Measurements from ENCODE around the gene PPFIA1. TPM values are rescaled to one million over a fixed set of nuclear protein-coding genes. Genes with fewer than 3 reads are reported as not detected.
"Not testable (repeated sequence)": the region's sequence is repeated elsewhere in the genome, so short reads cannot be mapped to it uniquely, and the experiment has no call there.

Gene PPFIA1
- total and polyA plus RNA-seq, 9 donors = 24.9 to 37.4 (median 28.8) TPM

DNA sequence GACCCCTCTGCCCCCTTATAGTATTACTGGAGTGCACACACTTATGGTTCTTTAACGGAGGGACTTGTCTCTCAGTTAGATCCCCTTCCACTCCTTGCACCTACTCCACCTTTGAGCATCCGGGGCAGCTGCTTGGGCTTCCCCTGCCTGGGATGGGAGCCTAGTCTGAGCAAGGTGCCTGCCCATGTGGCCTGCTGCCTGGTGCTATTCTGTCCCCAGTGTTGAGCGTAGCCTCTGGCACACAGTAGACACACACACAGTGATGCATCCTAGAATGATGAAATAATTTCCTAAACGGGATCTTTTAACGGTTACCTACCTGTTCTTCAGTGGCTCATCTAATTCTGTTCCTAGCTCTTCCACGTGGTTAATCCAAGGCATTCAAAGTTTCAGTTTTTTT, 22.4 kb downstream of the PPFIA1 start:
- no peak overlapping the region for H3K27ac ChIP-seq (ENCODE audit: low read length)
- H3K4me3 ChIP-seq (ENCODE audit: low read length) = no peak overlapping the region
- H3K36me3 ChIP-seq (ENCODE audit: control insufficient read depth, insufficient read depth, low read length) = peaks cover 20% of the 10 kb centered on the region
- no peaks in the 10 kb centered on the region for H3K4me1 ChIP-seq (ENCODE audit: control insufficient read depth, insufficient read depth, low read length)
- H3K27me3 ChIP-seq (ENCODE audit: control insufficient read depth, insufficient read depth, low read length) = no peaks in the 10 kb centered on the region
- no peak for DNase-seq
- no peaks in the 10 kb centered on the region for H3K9me3 ChIP-seq (replicated peaks; ENCODE audit: control insufficient read depth, low read depth, low read length)
- 84% methylated on average over 4 of the region's 6 CpGs for WGBS (ENCODE audit: insufficient coverage)

DNA sequence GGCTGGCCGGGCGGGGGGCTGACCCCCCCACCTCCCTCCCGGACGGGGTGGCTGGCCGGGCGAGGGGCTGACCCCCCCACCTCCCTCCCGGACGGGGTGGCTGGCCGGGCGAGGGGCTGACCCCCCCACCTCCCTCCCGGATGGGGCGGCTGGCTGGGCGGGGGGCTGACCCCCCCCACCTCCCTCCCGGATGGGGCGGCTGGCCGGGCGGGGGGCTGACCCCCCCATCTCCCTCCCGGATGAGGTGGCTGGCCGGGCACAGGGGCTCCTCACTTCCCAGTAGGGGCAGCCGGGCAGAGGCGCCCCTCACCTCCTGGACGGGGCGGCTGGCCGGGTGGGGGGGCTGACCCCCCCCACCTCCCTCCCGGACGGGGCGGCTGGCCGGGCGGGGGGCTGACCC, 24.7 kb downstream of the PPFIA1 start:
- not testable (repeated sequence) for DNase-seq; H3K4me1 ChIP-seq (ENCODE audit: control insufficient read depth, insufficient read depth, low read length); H3K4me3 ChIP-seq (ENCODE audit: low read length); H3K27ac ChIP-seq (ENCODE audit: low read length); H3K9me3 ChIP-seq (replicated peaks; ENCODE audit: control insufficient read depth, low read depth, low read length); H3K27me3 ChIP-seq (ENCODE audit: control insufficient read depth, insufficient read depth, low read length)
- peaks cover 24% of the 10 kb centered on the region for H3K36me3 ChIP-seq (ENCODE audit: control insufficient read depth, insufficient read depth, low read length)
- no CpG with 5 or more reads among the region's 29 CpGs for WGBS (ENCODE audit: insufficient coverage)

DNA sequence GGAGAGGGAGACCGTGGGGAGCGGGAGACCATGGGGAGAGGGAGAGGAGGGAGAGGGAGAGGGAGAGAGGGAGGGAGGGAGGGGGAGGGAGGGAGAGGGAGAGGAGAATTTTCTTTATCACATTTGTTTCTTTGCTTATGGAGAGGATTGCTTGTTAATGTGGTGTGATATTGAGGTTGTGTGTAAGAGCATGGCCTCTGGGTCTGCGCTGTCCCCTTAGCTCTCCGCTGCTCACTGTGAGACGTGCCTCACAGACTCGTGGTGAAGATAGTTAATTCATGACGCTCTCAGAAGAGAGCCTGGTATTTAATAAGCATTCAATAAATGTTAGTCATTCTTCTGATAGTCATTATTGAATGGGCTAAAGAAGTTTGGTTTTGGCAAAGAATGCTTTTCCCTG, 26.2 kb downstream of the PPFIA1 start:
- Histone ChIP-seq H3K4me1 (ENCODE audit: control insufficient read depth, insufficient read depth, low read length) (no peaks in the 10 kb centered on the region), H3K4me3 (ENCODE audit: low read length) (no peak overlapping the region), H3K27ac (ENCODE audit: low read length) (no peak overlapping the region), H3K36me3 (ENCODE audit: control insufficient read depth, insufficient read depth, low read length) (peaks cover 24% of the 10 kb centered on the region), H3K27me3 (ENCODE audit: control insufficient read depth, insufficient read depth, low read length) (no peaks in the 10 kb centered on the region), H3K9me3 (replicated peaks; ENCODE audit: control insufficient read depth, low read depth, low read length) (no peaks in the 10 kb centered on the region)
- DNase-seq = no peak
- WGBS (ENCODE audit: insufficient coverage) = 92% methylated on average over 4 of the region's 7 CpGs

DNA sequence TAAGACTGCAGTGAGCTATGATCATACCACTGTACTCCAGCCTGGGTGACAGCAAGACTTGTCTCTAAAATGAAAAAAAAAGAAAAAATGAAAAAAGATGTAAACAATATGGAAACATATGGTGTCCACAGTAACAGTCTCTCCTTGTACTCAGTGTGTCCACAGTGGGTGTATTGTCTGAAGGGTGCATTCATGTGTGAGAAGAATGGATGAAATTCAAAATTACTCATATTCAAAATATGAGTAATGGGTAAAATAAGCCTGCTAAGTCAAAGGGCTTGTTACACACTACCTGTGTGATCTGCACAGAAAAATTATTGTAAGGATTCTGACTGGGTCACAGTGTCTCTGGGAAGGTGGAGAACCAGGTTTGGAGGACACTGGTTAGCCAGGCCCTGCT, 26.9 kb downstream of the PPFIA1 start:
- Histone ChIP-seq H3K27ac (ENCODE audit: low read length) (no peak overlapping the region), H3K4me3 (ENCODE audit: low read length) (no peak overlapping the region), H3K4me1 (ENCODE audit: control insufficient read depth, insufficient read depth, low read length) (no peaks in the 10 kb centered on the region), H3K36me3 (ENCODE audit: control insufficient read depth, insufficient read depth, low read length) (peaks cover 24% of the 10 kb centered on the region), H3K9me3 (replicated peaks; ENCODE audit: control insufficient read depth, low read depth, low read length) (no peaks in the 10 kb centered on the region), H3K27me3 (ENCODE audit: control insufficient read depth, insufficient read depth, low read length) (no peaks in the 10 kb centered on the region)
- DNase-seq = no peak

DNA sequence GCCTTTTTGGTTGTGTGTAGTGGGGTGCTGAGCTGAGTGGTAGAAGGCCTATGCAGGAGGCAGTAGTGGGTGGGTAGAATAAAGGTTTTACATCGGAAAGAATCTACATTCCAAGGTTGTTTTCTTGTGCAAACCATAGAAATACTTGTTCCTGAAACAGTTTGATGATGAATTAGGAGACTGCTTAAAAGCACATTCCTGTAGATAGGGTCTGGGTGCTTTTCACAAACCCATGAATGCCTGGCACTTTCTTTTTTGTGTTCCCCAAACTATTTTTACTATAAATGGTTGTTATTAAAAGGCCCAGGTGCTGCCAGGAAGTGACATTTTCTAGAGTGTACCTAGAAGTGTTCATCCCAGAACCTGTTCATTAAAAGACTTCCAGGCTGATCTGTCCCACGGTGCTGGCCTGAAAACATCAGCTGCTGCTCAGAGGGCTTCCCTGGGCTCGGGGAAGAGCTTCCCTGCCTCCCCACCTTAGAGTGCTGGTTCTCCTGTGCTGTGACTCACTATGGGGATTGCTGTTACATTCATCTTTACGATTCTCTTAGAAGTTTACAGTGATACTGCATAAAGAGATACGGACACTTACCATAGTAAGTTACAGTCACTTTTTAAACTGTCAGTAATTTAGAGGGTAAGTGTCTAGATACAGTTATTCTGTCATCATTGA, 27.9 kb downstream of the PPFIA1 start:
- H3K27ac ChIP-seq (ENCODE audit: low read length) = no peak overlapping the region
- DNase-seq = no peak
- no peaks in the 10 kb centered on the region for H3K9me3 ChIP-seq (replicated peaks; ENCODE audit: control insufficient read depth, low read depth, low read length)
- H3K4me3 ChIP-seq (ENCODE audit: low read length) = no peak overlapping the region
- no CpG with 5 or more reads among the region's 5 CpGs for WGBS (ENCODE audit: insufficient coverage)
- no peaks in the 10 kb centered on the region for H3K27me3 ChIP-seq (ENCODE audit: control insufficient read depth, insufficient read depth, low read length)
- H3K36me3 ChIP-seq (ENCODE audit: control insufficient read depth, insufficient read depth, low read length) = peaks cover 18% of the 10 kb centered on the region
- H3K4me1 ChIP-seq (ENCODE audit: control insufficient read depth, insufficient read depth, low read length) = no peaks in the 10 kb centered on the region

DNA sequence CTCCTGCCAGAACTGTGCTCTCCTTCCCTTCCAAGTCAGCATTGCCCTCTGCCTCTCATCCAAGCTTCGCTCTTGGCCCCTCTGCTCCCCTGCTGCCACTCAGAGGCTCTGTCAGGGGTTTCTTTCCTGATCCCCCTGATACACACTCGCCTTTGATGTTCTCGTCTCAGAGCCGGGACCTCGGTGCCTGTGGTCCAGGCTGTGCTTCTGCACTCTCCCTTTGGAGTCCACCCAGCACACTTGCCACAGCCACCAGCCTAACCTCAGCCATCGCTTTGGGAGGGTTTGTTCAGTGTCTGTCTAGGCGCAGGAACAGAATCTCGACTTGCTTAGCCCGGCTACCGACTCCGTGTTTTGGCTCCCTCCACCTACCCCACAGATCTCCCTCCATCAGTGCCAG, 29.1 kb downstream of the PPFIA1 start:
- 96% methylated on average over 7 of the region's 11 CpGs for WGBS (ENCODE audit: insufficient coverage)
- peaks cover 1% of the 10 kb centered on the region for H3K4me1 ChIP-seq (ENCODE audit: control insufficient read depth, insufficient read depth, low read length)
- no peak overlapping the region for H3K27ac ChIP-seq (ENCODE audit: low read length)
- peaks cover 9% of the 10 kb centered on the region for H3K36me3 ChIP-seq (ENCODE audit: control insufficient read depth, insufficient read depth, low read length)
- no peak for DNase-seq
- no peaks in the 10 kb centered on the region for H3K9me3 ChIP-seq (replicated peaks; ENCODE audit: control insufficient read depth, low read depth, low read length)
- H3K4me3 ChIP-seq (ENCODE audit: low read length) = no peak overlapping the region
- no peaks in the 10 kb centered on the region for H3K27me3 ChIP-seq (ENCODE audit: control insufficient read depth, insufficient read depth, low read length)

DNA sequence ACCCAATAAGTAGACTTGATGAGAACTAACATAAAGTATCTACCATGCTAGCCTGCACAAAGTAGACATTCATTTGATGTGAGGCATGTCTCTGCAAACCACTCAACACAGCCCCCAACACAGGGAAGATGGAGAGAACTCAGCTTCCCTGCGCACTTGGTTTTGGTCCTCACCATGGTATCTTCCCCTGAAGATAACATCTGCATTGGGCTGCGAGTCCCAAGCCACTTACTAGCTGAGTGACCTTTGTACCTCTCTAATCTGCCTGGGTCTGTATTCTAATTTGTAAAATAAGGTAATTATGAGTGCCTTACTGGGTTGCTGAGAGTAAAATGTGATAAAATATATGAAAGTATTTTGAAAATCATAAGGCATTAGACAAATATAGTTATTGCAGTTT, 30.7 kb downstream of the PPFIA1 start:
- DNase-seq = no peak
- Histone ChIP-seq H3K4me3 (ENCODE audit: low read length) (no peak overlapping the region), H3K9me3 (replicated peaks; ENCODE audit: control insufficient read depth, low read depth, low read length) (no peaks in the 10 kb centered on the region), H3K4me1 (ENCODE audit: control insufficient read depth, insufficient read depth, low read length) (peaks cover 4% of the 10 kb centered on the region), H3K27ac (ENCODE audit: low read length) (no peak overlapping the region), H3K36me3 (ENCODE audit: control insufficient read depth, insufficient read depth, low read length) (peaks cover 9% of the 10 kb centered on the region), H3K27me3 (ENCODE audit: control insufficient read depth, insufficient read depth, low read length) (no peaks in the 10 kb centered on the region)
- no CpG with 5 or more reads among the region's 2 CpGs for WGBS (ENCODE audit: insufficient coverage)

DNA sequence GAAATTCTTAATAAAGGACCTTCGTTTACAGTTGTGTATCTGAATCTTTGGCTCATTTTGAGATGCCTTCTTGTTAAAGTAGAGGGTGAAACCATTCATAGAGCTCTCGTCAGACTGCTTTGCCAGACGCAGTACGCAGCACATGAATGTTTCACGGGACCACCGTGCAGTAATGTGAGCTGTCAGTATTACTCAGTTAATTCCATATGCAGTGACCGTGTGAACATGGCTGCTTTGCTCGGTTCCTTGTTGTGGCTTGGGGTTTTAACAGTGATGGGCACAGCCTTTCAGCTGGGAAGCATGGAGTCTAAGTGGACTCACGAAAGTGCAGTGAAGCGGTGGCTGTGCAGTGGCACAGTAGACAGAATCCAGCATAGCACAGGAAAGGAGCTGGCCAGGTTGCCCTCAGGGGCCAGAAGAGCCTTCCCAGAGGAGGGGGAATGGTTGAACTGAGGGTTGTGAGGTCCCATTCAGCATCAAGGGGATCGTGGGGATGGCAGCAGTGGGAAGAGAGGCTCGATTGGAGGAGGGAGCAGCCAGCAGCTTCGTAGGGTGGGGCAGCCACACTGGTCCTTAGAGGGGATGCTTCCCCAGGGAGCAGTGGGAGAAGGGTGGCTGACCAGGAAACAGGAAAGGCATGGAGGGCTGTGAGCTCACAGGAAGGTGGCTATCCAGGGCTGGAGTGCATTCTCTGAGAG, 31.4 kb downstream of the PPFIA1 start:
- Histone ChIP-seq H3K9me3 (replicated peaks; ENCODE audit: control insufficient read depth, low read depth, low read length) (no peaks in the 10 kb centered on the region), H3K4me3 (ENCODE audit: low read length) (no peak overlapping the region), H3K4me1 (ENCODE audit: control insufficient read depth, insufficient read depth, low read length) (peaks cover 4% of the 10 kb centered on the region), H3K36me3 (ENCODE audit: control insufficient read depth, insufficient read depth, low read length) (peaks cover 9% of the 10 kb centered on the region), H3K27ac (ENCODE audit: low read length) (no peak overlapping the region), H3K27me3 (ENCODE audit: control insufficient read depth, insufficient read depth, low read length) (no peaks in the 10 kb centered on the region)
- 81% methylated on average over 11 of the region's 13 CpGs for WGBS (ENCODE audit: insufficient coverage)
- DNase-seq = no peak

DNA sequence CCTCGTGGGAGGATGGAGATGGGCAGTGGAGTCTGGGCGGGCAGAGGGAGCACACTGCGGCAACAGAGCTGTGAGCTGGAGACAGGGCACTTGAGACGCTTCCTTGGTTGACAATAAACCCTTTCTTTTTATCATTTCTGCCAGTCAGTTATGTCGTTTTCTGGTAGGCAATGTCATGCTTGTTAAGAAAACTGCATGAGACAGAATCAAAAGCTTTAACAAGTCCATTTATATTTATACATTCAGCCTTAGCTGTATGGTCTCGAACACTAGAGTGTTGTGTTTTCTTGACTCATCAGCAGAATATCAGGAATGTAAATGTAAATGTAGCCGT, 31.9 kb downstream of the PPFIA1 start:
- Histone ChIP-seq H3K27me3 (ENCODE audit: control insufficient read depth, insufficient read depth, low read length) (no peaks in the 10 kb centered on the region), H3K36me3 (ENCODE audit: control insufficient read depth, insufficient read depth, low read length) (peaks cover 6% of the 10 kb centered on the region), H3K4me3 (ENCODE audit: low read length) (no peak overlapping the region), H3K27ac (ENCODE audit: low read length) (no peak overlapping the region), H3K4me1 (ENCODE audit: control insufficient read depth, insufficient read depth, low read length) (peaks cover 4% of the 10 kb centered on the region), H3K9me3 (replicated peaks; ENCODE audit: control insufficient read depth, low read depth, low read length) (no peaks in the 10 kb centered on the region)
- no peak for DNase-seq
- 79% methylated on average over 3 of the region's 7 CpGs for WGBS (ENCODE audit: insufficient coverage)

DNA sequence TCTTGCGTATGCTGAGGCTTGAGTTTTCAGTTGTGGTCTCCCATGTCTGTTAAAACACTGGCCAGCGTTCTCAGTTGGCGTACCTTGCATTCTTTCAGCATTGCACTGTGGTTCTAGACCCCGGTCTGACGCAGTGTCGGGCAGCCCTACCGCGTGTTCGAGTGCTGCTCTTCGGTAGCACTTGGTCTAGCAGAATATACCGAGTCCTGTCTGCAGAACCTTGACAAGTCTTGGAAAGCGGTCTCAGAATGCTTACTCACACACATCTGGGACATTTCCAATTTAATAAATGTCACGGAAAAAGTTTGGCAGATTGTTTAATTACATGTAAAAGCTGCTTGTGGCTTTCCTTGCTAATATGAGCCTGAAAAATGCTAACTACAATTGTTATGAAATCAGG, 32.6 kb downstream of the PPFIA1 start:
- peak; percentile 65 for DNase-seq
- Histone ChIP-seq H3K27me3 (ENCODE audit: control insufficient read depth, insufficient read depth, low read length) (no peaks in the 10 kb centered on the region), H3K9me3 (replicated peaks; ENCODE audit: control insufficient read depth, low read depth, low read length) (no peaks in the 10 kb centered on the region), H3K4me1 (ENCODE audit: control insufficient read depth, insufficient read depth, low read length) (peaks cover 4% of the 10 kb centered on the region), H3K4me3 (ENCODE audit: low read length) (no peak overlapping the region), H3K27ac (ENCODE audit: low read length) (no peak overlapping the region), H3K36me3 (ENCODE audit: control insufficient read depth, insufficient read depth, low read length) (peaks cover 8% of the 10 kb centered on the region)
- 83% methylated on average over 9 of the region's 13 CpGs for WGBS (ENCODE audit: insufficient coverage)

DNA sequence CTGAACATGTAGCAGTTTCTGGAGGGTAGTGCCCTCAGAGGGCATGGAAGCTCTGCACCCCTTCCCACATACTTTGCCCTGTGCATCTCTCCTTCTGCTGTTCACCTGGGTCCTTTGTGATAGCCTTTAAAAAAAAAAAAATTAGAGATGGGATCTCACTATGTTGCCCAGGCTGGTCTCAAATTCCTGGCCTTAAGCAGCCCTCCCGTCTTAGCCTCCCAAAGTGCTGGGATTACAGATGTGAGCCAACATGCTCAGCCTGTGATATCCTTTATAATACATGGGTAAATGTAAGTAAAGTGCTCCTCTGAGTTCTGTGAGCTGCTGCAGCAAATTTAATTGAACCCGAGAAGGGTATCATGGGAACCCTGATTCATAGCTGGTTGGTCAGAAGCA, 33.7 kb downstream of the PPFIA1 start:
- DNase-seq = no peak
- H3K4me3 ChIP-seq (ENCODE audit: low read length) = no peak overlapping the region
- WGBS (ENCODE audit: insufficient coverage) = 80% methylated on average over 1 of the region's 2 CpGs

More for the DNA sequence above, 33.7 kb downstream of the PPFIA1 start:
- Histone ChIP-seq H3K9me3 (replicated peaks; ENCODE audit: control insufficient read depth, low read depth, low read length) (no peaks in the 10 kb centered on the region), H3K4me1 (ENCODE audit: control insufficient read depth, insufficient read depth, low read length) (peaks cover 4% of the 10 kb centered on the region), H3K27ac (ENCODE audit: low read length) (no peak overlapping the region), H3K36me3 (ENCODE audit: control insufficient read depth, insufficient read depth, low read length) (peaks cover 9% of the 10 kb centered on the region), H3K27me3 (ENCODE audit: control insufficient read depth, insufficient read depth, low read length) (no peaks in the 10 kb centered on the region)
